Measurements from ENCODE around the gene HTRA1.

HTRA1 gene

DNA sequence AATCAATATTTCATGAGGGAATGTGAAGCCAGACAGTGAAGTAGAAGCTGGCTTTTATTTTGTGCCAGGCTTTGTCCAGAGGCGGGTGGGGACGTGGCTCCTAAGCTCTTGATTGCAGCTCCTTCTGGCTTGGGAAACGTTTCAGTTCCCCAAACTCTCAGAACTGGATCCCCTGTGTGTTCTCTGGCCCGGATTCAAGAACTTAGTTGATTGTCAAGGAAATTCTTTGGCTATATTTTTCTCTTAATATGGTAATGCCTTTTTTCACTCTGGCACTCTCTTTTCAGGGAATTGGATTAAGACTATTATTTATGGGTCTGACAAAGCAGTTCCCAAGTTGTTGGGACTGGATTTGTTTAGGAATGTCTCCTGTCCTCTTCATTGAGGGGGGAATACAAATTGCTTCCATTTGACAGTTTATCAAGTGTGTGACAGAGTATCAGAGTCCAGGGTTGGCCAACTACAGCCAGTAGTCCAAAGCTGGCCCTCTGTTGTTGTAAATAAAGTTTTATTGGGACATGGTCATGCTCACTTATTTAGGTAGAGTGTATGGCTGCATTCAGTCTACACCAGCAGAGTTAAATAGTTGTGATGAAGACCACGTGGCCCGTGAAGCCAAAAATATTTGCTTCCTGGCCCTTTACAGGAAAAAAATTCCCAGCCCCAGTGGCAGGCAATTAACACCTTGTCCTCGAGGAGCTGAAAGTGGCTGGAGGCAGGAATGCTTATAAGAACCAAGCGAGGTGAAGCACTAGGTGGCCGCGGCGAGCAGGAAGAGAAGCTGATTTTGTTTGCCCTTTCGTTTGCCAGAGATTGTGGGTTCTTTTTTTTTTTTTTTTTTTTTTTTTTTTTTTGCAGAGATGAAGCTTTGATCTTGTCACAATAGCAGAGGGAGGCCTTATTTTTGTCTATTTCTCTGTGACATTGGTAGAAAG is 34.3 kb downstream of the HTRA1 start:
- peak; percentile 9 for DNase-seq (ENCODE audit: low read depth)

- DNase-seq (ENCODE audit: low read depth): no peak
Measured at GRCh38 chr10:122497241-122497640, 35.9 kb downstream of the HTRA1 start.

- no peak for DNase-seq (ENCODE audit: low read depth)
Measured at GRCh38 chr10:122498521-122498920, 37.2 kb downstream of the HTRA1 start.

GRCh38 chr10:122499012-122499411 is 37.7 kb downstream of the HTRA1 start:
- no peak for DNase-seq (ENCODE audit: low read depth)

DNA sequence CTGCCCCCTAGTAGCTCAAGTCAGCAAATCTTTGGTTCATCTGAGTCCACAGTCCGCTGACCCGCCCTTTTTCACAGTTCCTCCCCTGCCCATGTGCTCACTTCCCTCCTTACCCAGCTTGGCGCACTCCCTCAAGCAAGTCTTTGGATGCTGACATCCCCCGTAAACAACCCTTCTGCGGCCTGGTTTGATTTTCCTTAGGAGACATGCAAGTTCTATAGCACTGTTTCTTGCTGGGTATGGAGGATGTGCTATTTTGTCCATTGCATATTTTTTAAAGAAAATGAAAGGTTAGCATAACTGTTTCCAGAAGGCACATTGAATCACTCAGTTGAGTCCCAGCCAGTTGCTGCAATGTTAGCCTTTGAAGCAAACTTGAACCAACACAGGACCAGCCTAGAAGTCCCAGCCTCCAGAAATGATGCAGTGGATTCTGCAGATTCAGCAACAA is 38.2 kb downstream of the HTRA1 start:
- DNase-seq (ENCODE audit: low read depth): no peak

GRCh38 chr10:122500194-122500593 is 38.8 kb downstream of the HTRA1 start:
- no peak for DNase-seq (ENCODE audit: low read depth)

GRCh38 chr10:122500726-122501125 is 39.4 kb downstream of the HTRA1 start:
- no peak for DNase-seq (ENCODE audit: low read depth)

GRCh38 chr10:122503012-122503411 is 41.7 kb downstream of the HTRA1 start:
- no peak for DNase-seq (ENCODE audit: low read depth)

GRCh38 chr10:122503886-122504609 is 42.7 kb downstream of the HTRA1 start:
- no peak for DNase-seq (ENCODE audit: low read depth)

DNA sequence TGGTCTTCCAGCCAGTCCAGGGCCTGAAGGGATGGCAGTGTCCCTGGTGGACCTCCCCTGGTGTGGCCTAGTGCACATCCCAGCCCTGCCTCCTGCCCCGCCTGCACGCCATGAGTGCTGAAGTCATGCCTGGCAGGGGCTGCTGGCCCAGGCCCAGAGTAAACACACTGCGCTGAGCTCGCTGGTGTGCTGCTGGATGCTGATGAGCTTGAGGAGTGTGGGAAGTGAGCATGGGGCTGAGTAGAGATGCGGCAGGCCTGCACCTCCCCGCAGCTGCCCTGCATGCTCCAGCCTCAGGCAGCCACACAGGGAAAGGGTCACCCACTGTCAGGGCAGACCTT is 43.2 kb downstream of the HTRA1 start:
- DNase-seq (ENCODE audit: low read depth): no peak

GRCh38 chr10:122505011-122505410 is 43.7 kb downstream of the HTRA1 start:
- no peak for DNase-seq (ENCODE audit: low read depth)

DNA sequence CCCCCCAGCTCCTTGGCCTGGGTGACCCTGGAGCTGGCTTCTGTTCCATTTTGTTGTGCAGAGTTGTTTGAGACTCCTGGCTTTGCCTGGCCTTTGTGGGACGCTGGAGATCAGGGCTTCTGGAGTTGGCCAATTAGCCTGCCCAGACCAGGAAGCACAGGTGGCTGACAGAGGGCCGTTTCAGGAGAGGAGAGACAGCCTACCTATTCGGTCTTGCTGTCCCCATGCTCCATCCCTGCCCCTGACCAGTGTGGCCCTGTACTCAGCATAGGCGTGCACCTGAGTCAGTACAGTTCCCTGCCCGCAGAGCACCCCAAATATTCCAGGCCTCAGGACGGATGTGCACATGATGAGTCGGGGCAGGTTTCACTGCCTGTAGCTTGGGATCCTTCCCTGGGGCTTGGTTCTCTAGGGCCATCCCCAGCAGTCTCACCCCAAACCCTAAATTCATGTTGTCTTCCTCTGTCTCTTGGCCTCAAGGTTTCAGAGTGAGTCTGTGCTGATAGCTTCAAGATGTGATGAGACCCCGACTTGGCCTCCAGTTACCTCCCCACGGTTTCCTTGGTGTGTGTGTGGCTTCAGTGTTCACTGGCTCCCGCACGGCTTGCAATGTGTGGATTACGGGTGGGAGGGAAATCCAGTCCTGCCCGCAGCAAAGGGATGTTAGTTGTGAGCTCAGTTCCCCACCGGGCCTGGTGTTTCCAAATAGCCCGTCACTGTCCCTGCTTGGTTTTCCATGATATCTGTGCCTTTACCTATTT is 44.7 kb downstream of the HTRA1 start:
- DNase-seq (ENCODE audit: low read depth): no peak

GRCh38 chr10:122507616-122508015 is 46.3 kb downstream of the HTRA1 start:
- no peak for DNase-seq (ENCODE audit: low read depth)

DNA sequence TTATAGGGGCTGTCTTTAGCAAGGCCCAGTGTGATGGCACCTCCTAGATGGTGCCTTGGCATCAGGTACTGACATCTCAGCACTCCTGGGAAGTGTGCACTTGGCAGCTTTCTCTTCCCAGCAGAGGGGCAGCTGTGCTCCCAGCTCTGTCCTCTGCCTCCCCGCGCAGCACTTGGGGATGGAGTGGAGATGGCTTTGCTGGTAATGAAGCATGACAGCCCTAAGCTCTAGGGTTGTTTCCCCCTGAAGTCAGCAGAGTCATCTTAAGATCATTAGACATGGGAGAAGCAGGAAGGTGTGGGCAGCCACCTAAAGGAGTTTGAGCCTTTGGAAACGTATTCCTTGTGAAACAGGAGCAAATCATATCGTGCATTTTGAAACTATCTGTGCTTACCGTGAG is 46.7 kb downstream of the HTRA1 start:
- no peak for DNase-seq (ENCODE audit: low read depth)

DNA sequence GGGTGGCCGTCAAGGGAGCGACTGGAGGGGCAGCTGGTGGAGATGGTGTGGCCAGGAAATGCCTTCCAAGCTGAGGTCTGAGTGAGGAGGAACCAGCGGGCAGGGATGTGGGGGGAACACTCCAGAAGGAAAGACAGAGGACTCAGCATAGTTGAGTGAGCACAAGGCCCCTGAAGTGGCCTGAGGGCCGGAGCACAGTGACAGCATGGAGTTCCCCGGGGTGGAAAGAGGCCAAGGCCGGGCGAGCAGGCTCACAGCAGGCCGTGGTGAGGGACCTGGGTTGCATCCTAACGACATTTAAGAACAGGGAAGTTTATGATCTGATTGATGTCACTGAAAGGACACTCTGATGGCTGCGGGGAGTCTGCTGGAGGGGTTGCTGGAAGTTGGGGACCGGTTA is 48.0 kb downstream of the HTRA1 start:
- DNase-seq (ENCODE audit: low read depth): no peak

- no peak for DNase-seq (ENCODE audit: low read depth)
Measured at GRCh38 chr10:122510326-122510725, 49.0 kb downstream of the HTRA1 start.

- no peak for DNase-seq (ENCODE audit: low read depth)
Measured at GRCh38 chr10:122510736-122511135, 49.4 kb downstream of the HTRA1 start.

GRCh38 chr10:122513053-122513452 is 51.7 kb downstream of the HTRA1 start:
- no peak for DNase-seq (ENCODE audit: low read depth)

GRCh38 chr10:122514045-122514840 is 52.9 kb downstream of the HTRA1 start:
- no peak for DNase-seq (ENCODE audit: low read depth)

DNA sequence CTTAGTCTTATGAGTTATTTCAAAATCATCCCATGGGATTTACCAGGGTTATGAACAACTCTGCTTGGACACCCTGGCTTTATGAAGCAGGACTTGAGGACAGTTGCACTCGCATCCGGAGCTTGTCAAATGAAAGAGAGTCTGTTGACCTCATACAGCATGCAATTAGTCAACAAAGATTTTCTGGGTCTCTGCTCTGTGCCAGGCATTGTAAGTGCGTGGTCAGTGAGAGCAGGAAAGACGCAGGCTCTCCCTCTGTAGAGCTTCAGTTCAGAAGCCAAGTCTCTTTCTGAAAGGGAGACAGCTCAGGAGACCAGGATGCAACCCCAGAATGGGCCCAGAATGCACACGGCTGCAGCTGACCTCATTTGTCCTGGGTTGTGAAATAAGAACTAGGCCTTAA is 53.7 kb downstream of the HTRA1 start:
- no peak for DNase-seq (ENCODE audit: low read depth)

DNA sequence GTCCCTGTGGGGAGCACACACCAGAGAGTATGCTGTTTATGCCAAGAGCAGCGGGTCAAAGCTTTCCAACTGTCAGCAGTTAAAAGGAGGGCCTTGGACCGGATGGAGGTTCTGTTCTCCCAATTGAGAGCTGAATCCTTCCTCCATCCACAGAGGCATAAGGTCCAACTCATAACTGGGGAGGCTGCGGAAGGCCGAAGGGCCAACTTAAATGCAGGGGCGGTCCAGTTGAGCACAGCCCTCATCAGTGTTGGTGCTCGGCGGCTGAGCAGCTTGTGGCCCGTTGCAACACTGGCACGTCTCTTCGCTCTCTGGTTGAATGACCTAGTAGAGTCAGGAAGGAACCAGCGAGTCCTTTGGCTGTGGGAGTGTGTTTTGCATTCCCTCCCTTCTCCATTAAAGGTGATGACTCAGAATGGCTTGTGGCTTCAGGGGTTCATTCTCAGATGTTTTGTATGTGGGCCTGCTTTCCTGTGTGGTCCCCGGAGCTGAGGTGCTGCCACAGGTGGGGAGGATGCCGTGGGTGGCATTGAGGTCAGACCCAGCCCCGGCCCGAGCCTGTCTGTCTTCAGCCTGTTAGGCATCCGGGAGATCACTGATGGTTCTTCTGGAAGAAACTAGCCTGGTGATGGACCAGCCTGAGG is 54.4 kb downstream of the HTRA1 start:
- DNase-seq (ENCODE audit: low read depth): peak; percentile 54

Measured in activated T-helper 1 cell treated with Interleukin-2 at 50 U/mL for 16 hours (primary cell).